ENCODE results near the gene MAT2A.

MAT2A gene

DNA sequence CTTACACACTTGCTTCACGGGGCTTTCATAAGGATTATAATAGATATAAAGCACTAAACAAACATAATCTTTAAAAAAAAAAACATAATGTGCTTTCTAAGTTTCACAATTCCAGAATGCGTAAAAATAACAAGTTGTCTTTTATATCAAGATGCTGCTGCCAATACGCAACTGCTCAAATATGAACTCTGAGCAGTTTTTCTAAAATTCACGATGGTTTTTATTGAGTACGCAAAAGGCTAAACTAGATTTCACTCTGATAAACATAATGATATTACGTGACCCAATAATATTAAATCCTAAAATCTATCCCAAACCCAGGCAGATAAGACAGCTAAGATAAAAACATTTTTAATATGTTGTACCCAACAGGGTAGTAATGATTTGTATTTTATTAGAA, 24.6 kb upstream of the MAT2A start:
- Mint-ChIP-seq H3K4me3 (no peak overlapping the region), H3K36me3 (ENCODE audit: low read depth) (no peaks in the 10 kb centered on the region), H3K4me1 (ENCODE audit: low read depth) (no peaks in the 10 kb centered on the region), H3K9me3 (no peaks in the 10 kb centered on the region), H3K27me3 (no peaks in the 10 kb centered on the region), H3K27ac (no peak overlapping the region)

DNA sequence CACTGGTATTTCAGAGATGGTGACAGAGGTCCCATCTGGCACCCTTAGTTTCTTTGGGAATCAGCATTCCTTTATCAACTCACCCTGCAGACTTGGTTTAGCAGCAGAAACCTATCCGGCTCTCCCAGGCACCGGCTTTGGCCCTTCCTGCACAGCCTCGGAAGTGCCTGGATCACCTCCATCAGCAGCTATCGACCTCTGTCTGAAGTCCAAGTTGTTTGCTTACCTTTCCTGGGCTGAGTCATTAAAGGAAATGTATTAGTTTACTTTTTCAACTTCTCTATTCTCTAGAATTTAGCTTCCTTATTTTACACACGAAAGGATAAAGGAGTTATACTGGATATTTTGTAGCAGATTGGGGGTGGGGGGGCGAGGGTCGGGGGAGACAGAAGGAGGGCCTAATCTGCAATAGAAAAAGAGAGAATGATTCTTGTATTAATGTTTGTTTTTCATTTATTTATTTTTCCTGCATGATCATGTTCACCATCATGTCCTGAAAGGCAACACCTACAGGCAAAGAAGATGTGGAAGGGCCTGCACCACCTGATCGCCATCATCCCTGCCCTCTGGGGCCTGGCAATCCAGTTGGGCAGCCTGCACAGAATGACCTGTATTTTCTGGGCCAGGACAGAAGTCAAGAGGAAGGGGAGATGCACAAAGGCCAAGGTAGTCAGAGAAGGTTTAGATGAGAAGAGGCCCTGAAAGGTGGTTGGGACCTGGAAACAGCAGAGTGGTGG, 22.1 kb upstream of the MAT2A start:
- H3K27me3 Mint-ChIP-seq: no peaks in the 10 kb centered on the region
- H3K4me1 Mint-ChIP-seq (ENCODE audit: low read depth): no peaks in the 10 kb centered on the region
- no peak overlapping the region for H3K27ac Mint-ChIP-seq
- H3K9me3 Mint-ChIP-seq: no peaks in the 10 kb centered on the region
- no peak overlapping the region for H3K4me3 Mint-ChIP-seq
- no peaks in the 10 kb centered on the region for H3K36me3 Mint-ChIP-seq (ENCODE audit: low read depth)

DNA sequence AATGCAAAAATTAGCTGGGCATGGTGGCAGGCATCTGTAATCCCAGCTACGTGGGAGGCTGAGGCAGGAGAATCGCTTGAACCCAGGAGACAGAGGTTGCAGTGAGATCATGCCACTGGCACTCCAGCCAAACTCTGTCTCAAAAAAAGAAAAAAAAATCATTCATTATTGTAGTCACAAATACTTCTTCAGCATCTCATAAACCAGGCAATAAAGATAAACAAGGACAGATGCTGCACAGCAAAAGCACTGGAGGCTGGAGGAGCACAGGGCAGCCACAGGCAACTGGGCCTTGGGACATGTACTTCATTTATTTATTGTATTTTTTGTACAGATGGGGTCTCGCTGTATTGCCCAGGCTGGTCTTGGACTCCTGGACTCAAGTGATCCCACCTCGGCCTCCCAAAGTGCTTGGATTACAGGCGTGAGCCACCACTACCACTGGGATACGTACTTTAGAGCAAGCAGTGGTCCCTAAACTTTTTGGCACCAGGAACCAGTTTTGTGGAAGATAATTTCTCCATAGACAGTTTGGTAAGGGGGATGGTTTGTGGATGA, 16.8 kb upstream of the MAT2A start:
- no peaks in the 10 kb centered on the region for H3K9me3 Mint-ChIP-seq
- H3K4me3 Mint-ChIP-seq: no peak overlapping the region
- peaks cover 3% of the 10 kb centered on the region for H3K27me3 Mint-ChIP-seq
- H3K27ac Mint-ChIP-seq: no peak overlapping the region
- H3K36me3 Mint-ChIP-seq (ENCODE audit: low read depth): no peaks in the 10 kb centered on the region
- H3K4me1 Mint-ChIP-seq (ENCODE audit: low read depth): no peaks in the 10 kb centered on the region

DNA sequence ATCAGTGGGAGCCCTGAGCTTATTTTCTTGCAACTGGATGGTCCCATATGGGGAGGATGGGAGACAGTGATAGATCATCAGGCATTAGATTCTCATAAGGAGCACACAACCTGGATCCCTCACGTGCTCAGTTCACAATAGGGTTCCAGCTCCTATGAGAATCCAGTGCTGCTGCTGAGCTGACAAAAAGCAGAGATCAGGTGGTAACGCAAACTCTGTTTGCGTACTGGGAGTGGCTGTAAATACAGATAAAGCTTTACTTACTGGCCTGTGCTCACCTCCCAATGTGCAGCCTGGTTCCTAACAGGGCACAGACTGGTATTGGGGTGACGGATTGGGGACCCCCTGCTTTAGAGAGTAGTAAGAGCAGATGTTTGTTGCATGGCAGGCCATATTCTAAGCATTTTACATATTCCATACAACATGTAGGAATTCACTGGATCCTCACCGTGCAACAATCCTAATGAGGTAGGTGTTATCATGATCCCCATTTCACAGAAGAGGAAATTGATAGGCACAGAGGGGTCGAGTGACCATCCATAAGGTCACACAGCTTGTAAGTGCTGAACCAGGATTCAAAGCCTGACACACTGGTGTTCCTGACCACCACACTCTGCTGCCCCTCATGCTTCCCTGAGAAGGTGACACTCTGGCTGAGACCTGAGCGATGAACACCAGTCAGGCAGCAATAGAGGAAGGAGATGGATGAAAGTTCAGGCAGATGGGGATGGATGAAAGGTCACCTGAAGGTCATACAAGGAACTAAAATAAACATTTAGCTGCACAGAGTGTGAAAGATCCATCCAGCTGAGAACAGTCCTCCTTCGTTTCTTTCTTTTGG, 15.7 kb upstream of the MAT2A start:
- Mint-ChIP-seq H3K27ac (no peak overlapping the region), H3K9me3 (no peaks in the 10 kb centered on the region), H3K27me3 (peaks cover 3% of the 10 kb centered on the region), H3K4me1 (ENCODE audit: low read depth) (no peaks in the 10 kb centered on the region), H3K36me3 (ENCODE audit: low read depth) (no peaks in the 10 kb centered on the region), H3K4me3 (no peak overlapping the region)

DNA sequence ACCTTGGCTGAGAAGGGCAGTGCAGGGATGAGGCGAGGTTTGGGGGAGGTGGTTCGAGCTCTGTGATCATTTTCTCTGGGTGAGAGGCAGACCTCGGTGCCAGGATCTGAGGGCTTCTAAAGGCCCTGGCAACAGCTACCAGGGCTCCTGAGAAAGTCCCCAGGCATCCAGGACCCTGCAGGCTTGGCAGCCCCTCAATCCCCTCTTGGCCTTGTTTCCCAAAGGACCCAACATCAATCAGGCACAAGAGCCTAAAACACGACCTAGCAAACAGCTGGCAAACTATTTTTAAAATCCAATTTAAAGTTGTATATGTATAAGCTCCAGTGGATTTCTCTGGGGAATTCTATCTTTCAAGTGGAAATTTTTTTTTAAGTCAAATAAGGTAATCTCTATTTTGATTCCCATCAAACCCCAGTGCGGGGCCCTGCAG, 15.0 kb upstream of the MAT2A start:
- H3K9me3 Mint-ChIP-seq: no peaks in the 10 kb centered on the region
- no peak overlapping the region for H3K27ac Mint-ChIP-seq
- H3K4me3 Mint-ChIP-seq: no peak overlapping the region
- no peaks in the 10 kb centered on the region for H3K36me3 Mint-ChIP-seq (ENCODE audit: low read depth)
- peaks cover 3% of the 10 kb centered on the region for H3K27me3 Mint-ChIP-seq
- no peaks in the 10 kb centered on the region for H3K4me1 Mint-ChIP-seq (ENCODE audit: low read depth)

DNA sequence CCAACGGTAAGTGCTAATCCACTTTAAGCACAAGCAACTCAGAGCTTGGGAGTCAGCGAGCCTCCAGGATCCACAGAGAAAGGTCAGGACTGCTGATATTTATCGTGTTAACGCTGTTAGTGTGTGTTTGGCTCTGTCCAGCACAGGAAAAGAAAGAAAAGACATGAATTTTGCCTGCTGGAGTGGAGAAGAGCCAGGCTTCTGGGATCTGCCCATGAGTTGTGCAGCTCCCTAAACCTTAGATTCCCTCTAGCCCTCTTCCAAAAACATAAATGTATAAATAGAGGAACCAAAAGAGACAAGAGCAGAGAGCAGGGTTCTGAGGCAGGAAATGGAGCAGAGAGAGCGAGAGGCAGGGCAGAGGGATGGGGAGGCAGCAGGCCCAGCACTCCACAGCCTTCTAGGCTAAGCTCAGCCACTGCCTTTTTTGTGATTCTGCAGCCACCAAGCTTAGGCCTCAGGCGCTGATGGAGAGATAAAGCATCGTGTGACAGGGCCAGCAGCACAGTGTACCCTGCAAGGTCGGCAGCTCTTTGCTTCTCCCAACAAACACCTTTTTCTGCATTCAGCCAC, 14.5 kb upstream of the MAT2A start:
- no peaks in the 10 kb centered on the region for H3K36me3 Mint-ChIP-seq (ENCODE audit: low read depth)
- H3K27me3 Mint-ChIP-seq: peaks cover 3% of the 10 kb centered on the region
- H3K27ac Mint-ChIP-seq: no peak overlapping the region
- no peaks in the 10 kb centered on the region for H3K4me1 Mint-ChIP-seq (ENCODE audit: low read depth)
- H3K4me3 Mint-ChIP-seq: no peak overlapping the region
- H3K9me3 Mint-ChIP-seq: no peaks in the 10 kb centered on the region

DNA sequence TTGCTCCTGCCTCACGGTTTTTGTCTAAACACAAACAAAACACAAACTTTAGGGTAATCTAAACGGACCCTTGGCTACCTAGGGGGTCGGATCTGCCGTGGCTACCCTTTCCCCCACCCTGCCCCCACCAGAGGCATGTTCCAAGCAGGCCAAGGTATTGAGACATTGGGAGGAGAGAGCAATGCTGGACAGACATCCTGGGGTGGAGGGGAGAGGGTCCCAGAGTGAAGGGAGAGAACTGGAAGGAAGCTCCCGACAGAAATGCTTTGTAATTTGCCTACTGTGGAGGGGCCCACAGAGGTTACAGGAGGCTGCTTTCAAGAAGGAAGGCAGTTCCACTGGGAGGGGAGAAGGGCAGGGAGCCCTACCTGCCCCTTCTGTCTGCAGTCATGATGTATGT, 13.9 kb upstream of the MAT2A start:
- Mint-ChIP-seq H3K4me1 (ENCODE audit: low read depth) (no peaks in the 10 kb centered on the region), H3K27me3 (peaks cover 3% of the 10 kb centered on the region), H3K4me3 (no peak overlapping the region), H3K27ac (no peak overlapping the region), H3K36me3 (ENCODE audit: low read depth) (no peaks in the 10 kb centered on the region), H3K9me3 (no peaks in the 10 kb centered on the region)

DNA sequence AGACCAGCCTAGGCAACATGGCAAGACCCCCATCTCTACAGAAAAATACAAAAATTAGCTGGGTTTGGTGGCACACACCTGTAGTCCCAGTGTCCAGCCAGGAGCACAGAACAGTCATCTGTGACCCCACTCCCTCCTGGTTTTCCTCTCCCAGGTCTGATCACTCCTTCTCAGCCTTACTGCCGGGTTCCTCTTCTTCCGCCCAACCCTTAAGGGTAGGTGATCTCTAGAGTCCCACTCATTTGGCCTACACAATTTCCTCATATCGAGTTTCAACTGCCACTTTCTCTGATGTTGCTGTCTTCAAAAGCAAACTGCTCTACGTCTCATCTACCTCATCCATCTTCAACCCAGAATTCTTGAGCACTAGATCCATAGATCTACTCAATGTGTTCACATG, 13.4 kb upstream of the MAT2A start:
- H3K4me1 Mint-ChIP-seq (ENCODE audit: low read depth): no peaks in the 10 kb centered on the region
- H3K4me3 Mint-ChIP-seq: no peak overlapping the region
- H3K9me3 Mint-ChIP-seq: no peaks in the 10 kb centered on the region
- peaks cover 3% of the 10 kb centered on the region for H3K27me3 Mint-ChIP-seq
- no peaks in the 10 kb centered on the region for H3K36me3 Mint-ChIP-seq (ENCODE audit: low read depth)
- H3K27ac Mint-ChIP-seq: no peak overlapping the region

DNA sequence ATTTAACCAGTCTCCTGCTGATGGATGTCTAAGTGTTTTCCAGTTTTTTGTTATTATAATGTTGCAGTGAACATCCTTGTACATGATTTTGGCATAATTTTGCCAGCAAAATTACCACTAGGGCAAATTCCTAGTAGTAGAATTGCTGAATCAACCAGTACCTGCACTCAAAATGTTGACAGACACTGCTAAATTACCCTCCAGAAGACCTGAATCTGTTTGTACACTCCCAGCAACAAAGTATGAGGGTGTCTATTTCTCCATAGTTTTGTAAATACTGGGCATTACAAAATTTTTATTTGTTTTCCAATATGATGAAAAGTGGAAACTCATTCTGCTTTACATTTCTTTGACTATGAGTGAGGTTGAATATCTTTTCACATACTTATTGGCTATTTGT, 11.2 kb upstream of the MAT2A start:
- Mint-ChIP-seq H3K4me1 (ENCODE audit: low read depth) (no peaks in the 10 kb centered on the region), H3K27me3 (peaks cover 3% of the 10 kb centered on the region), H3K9me3 (no peaks in the 10 kb centered on the region), H3K4me3 (no peak overlapping the region), H3K36me3 (ENCODE audit: low read depth) (no peaks in the 10 kb centered on the region), H3K27ac (no peak overlapping the region)

DNA sequence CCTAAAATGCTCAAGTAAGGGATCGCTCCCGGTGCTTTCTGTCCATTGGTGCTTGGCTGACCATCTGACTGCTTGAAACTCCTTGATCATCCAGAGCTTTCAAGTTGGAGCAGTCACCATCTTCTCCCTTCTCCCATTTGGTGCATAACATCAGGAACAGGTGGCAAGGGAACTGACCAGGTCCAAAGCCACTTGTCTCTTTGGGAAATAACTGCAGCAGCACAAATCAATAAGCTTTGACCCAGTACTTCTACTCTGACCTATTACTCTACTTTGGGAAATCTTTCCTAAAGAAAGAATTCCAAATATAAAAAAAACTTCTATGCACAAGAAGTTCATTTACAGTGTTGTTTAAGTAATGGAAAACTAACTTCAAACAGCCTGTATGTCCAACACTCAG, 10.6 kb upstream of the MAT2A start:
- no peaks in the 10 kb centered on the region for H3K36me3 Mint-ChIP-seq (ENCODE audit: low read depth)
- H3K4me1 Mint-ChIP-seq (ENCODE audit: low read depth): no peaks in the 10 kb centered on the region
- no peak overlapping the region for H3K27ac Mint-ChIP-seq
- H3K9me3 Mint-ChIP-seq: no peaks in the 10 kb centered on the region
- H3K27me3 Mint-ChIP-seq: peaks cover 3% of the 10 kb centered on the region
- H3K4me3 Mint-ChIP-seq: no peak overlapping the region

DNA sequence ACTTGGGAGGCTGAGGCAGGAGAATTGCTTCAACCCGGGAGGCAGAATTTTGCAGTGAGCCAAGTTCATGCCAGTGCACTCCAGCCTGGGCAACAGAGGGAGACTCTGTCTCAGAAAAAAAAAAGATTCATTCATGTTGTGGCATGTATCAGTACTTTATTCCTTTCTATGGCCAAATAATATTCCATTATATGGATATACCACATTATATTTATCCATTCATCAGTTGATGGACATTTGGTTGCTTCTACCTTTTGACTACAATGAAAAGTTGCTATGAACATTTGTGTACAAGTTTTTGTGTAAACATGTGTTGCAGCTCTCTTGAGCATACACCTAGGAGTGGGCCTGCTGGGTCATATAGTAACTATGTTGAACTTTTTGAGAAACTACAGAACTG, 9.2 kb upstream of the MAT2A start:
- H3K27me3 Mint-ChIP-seq: peaks cover 3% of the 10 kb centered on the region
- H3K4me3 Mint-ChIP-seq: no peak overlapping the region
- no peak overlapping the region for H3K27ac Mint-ChIP-seq
- no peaks in the 10 kb centered on the region for H3K4me1 Mint-ChIP-seq (ENCODE audit: low read depth)
- H3K36me3 Mint-ChIP-seq (ENCODE audit: low read depth): no peaks in the 10 kb centered on the region
- H3K9me3 Mint-ChIP-seq: no peaks in the 10 kb centered on the region

DNA sequence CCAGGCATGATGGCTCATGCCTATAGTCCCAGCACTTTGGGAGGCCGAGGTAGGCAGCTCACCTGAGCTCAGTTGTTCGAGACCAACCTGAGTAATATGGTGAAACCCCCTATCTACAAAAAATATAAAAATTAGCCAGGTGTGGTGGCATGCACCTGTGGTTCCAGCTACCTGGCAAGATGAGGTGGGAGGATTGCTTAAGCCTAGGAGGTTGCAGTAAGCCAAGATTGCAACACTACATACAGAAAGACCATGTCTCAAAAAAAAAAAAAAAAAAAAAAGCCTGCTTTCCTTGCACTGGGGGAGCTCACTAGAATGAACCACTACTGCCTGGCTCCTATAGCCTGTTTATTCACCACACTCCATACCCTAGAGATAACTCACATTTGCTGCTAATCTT, 7.4 kb upstream of the MAT2A start:
- H3K9me3 Mint-ChIP-seq: no peaks in the 10 kb centered on the region
- peaks cover 4% of the 10 kb centered on the region for H3K4me1 Mint-ChIP-seq (ENCODE audit: low read depth)
- H3K27me3 Mint-ChIP-seq: peaks cover 3% of the 10 kb centered on the region
- H3K27ac Mint-ChIP-seq: no peak overlapping the region
- no peak overlapping the region for H3K4me3 Mint-ChIP-seq
- peaks cover 4% of the 10 kb centered on the region for H3K36me3 Mint-ChIP-seq (ENCODE audit: low read depth)

DNA sequence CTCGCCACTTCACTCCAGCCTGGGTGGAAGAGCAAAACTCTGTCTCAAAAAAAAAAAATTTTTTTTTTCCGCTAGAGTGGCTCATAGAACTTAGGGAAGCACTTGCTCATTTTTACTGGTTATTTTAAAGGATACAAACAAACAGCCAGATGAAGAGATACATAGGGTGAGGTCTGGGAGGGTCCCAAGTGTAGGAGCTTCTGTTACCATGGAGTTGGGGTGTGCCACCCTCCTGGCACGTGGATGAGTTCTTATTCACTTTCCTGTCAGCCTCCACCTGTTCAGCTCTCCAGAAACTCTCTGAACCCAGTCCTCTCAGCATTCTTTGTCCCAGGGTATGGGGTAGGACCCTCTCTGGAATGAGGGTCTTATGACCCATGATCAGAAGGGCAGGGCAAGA, 4.9 kb upstream of the MAT2A start:
- peaks cover 4% of the 10 kb centered on the region for H3K36me3 Mint-ChIP-seq (ENCODE audit: low read depth)
- H3K27ac Mint-ChIP-seq: no peak overlapping the region
- H3K4me3 Mint-ChIP-seq: no peak overlapping the region
- no peaks in the 10 kb centered on the region for H3K9me3 Mint-ChIP-seq
- H3K27me3 Mint-ChIP-seq: no peaks in the 10 kb centered on the region
- peaks cover 16% of the 10 kb centered on the region for H3K4me1 Mint-ChIP-seq (ENCODE audit: low read depth)

DNA sequence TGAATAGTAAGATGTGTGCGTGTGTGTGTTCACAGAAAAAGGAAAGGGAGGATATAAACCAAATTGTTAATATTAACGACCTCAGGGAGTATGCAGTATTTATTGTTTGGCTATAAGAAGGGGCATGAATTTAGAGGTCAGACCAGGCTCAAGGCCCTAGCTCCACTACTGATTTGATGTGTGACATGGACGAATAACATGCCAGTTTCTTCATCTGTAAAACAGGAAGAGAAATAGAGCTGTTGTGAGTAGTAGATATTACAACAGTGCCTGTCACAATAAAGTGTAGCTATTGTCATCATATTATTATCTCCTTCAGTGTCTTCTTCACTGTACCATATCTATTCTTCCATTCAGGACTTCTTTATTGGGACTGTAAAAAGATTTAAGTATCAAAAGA, 4.1 kb upstream of the MAT2A start:
- Mint-ChIP-seq H3K36me3 (ENCODE audit: low read depth) (peaks cover 7% of the 10 kb centered on the region), H3K4me3 (no peak overlapping the region), H3K27ac (no peak overlapping the region), H3K4me1 (ENCODE audit: low read depth) (peaks cover 18% of the 10 kb centered on the region), H3K9me3 (no peaks in the 10 kb centered on the region), H3K27me3 (no peaks in the 10 kb centered on the region)

DNA sequence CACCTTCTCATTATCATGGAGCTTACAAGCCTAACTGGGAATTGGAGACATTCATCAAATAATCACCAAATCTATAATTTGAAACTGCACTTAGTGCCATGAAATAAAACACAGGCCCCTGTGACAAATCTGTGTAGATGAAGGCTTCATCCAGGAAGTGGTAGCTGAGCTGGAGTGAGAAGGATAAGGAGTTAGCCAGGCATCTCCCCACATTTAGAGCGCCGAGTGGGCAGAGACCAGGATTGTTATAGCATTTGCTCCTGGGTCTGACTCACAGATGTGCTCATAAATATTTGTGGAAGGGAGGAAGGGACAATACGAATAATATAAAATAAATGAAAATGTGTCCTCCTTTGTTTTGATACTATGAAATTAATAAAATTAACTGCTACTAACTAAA, 2.5 kb upstream of the MAT2A start:
- peaks cover 23% of the 10 kb centered on the region for H3K36me3 Mint-ChIP-seq (ENCODE audit: low read depth)
- H3K4me3 Mint-ChIP-seq: no peak overlapping the region
- H3K4me1 Mint-ChIP-seq (ENCODE audit: low read depth): peaks cover 34% of the 10 kb centered on the region
- no peaks in the 10 kb centered on the region for H3K27me3 Mint-ChIP-seq
- H3K27ac Mint-ChIP-seq: no peak overlapping the region
- no peaks in the 10 kb centered on the region for H3K9me3 Mint-ChIP-seq
